ENCODE results near the gene KRT3. TPM values are rescaled to one million over a fixed set of nuclear protein-coding genes. Genes with fewer than 3 reads are reported as not detected.

The KRT3 gene
- total and polyA plus RNA-seq, 4 donors: not detected

DNA sequence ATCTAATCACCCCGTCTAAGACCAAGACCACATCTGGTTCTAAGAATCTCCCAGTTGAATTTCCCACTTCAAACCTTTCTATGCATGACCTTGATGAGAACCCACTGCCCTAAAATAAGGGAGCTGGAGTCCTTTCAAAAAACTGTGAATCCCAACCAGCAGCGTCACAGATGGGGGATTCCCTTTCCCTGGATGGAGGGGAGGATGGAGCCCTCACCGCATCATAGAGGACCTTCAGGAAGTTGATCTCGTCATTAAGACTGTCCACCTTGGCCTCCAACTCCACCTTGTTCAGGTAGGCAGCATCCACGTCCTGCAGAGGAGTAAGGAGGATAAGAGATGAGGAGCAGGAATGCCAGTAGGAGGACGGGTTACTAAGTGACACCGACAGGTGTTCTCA lies 13.2 kb upstream of the KRT3 start:
- no peaks in the 10 kb centered on the region for H3K9me3 ChIP-seq (ENCODE audit: control insufficient read depth in 4 of 4, low read length in 3 of 4)
- no peak overlapping the region for H3K4me3 ChIP-seq (ENCODE audit: low read depth in 1 of 3, low read length in 3 of 3)
- no peaks in the 10 kb centered on the region for H3K4me1 ChIP-seq (ENCODE audit: control insufficient read depth in 4 of 4, insufficient read depth in 4 of 4, low read length in 3 of 4)
- no peaks in the 10 kb centered on the region for H3K36me3 ChIP-seq (ENCODE audit: control insufficient read depth in 4 of 4, insufficient read depth in 3 of 4, low read depth in 1 of 4, low read length in 3 of 4)
- H3K27ac ChIP-seq (ENCODE audit: low read depth in 1 of 2, low read length in 2 of 2): no peak overlapping the region
- 69% methylated on average over 7 of the region's 7 CpGs for WGBS
- H3K9ac ChIP-seq (ENCODE audit: low read depth in 1 of 2, low read length in 2 of 2): no peak overlapping the region
- TF ChIP-seq CTCF (IDR thresholded peaks at IDR 0.05; ENCODE audit: low read depth, low read length, missing input control): no peak
- TF ChIP-seq SP1 (IDR thresholded peaks at IDR 0.05): no peak
- TF ChIP-seq HNF4G (IDR thresholded peaks at IDR 0.05): no peak
- TF ChIP-seq GABPA (IDR thresholded peaks at IDR 0.05 in 1 of 2, conservative IDR thresholded peaks at IDR 0.05 in 1 of 2): no peak
- TF ChIP-seq NR2F2 (IDR thresholded peaks at IDR 0.05): no peak
- no peak for TF ChIP-seq HNF4A (conservative IDR thresholded peaks at IDR 0.05)
- TF ChIP-seq, protein P1, sequence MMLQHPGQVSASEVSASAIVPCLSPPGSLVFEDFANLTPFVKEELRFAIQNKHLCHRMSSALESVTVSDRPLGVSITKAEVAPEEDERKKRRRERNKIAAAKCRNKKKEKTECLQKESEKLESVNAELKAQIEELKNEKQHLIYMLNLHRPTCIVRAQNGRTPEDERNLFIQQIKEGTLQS (IDR thresholded peaks at IDR 0.05): no peak
- TF ChIP-seq, protein P2, sequence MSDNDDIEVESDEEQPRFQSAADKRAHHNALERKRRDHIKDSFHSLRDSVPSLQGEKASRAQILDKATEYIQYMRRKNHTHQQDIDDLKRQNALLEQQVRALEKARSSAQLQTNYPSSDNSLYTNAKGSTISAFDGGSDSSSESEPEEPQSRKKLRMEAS (IDR thresholded peaks at IDR 0.05): no peak
- TF ChIP-seq REST (IDR thresholded peaks at IDR 0.05): no peak
- no peak for TF ChIP-seq TAF1 (conservative IDR thresholded peaks at IDR 0.05)
- TF ChIP-seq RAD21 (IDR thresholded peaks at IDR 0.05): no peak
- TF ChIP-seq ZBTB33 (IDR thresholded peaks at IDR 0.05): no peak
- TF ChIP-seq RXRA (IDR thresholded peaks at IDR 0.05): no peak
- no peak for TF ChIP-seq FOXA1 (IDR thresholded peaks at IDR 0.05)
- TF ChIP-seq YY1 (IDR thresholded peaks at IDR 0.05): no peak
- TF ChIP-seq FOXA2 (IDR thresholded peaks at IDR 0.05): no peak
- H3K27me3 ChIP-seq (ENCODE audit: control insufficient read depth in 4 of 4, insufficient read depth in 4 of 4, low read length in 3 of 4): peaks cover 0 to 6% (median under 1%) of the 10 kb centered on the region in 4 donors
- DNase-seq (ENCODE audit: low spot score): no peak

Data from liver (tissue), 9 donors.